Chondrocyte (in vitro differentiated cells): Measurements from ENCODE around the gene HSPA6. TPM values are rescaled to one million over a fixed set of nuclear protein-coding genes. Genes with fewer than 3 reads are reported as not detected.
"Not testable (repeated sequence)": the region's sequence is repeated elsewhere in the genome, so short reads cannot be mapped to it uniquely, and the experiment has no call there.

Source experiments
- DNase-seq: peaks from one replicate; pipeline ENCODE4 v3.0.0; 2021; ENCODE audit warnings: mixed read lengths, low spot score
- H3K27ac Mint-ChIP-seq: one replicate; pipeline ENCODE4 v1.8.0; 2021; ENCODE audit warnings: mild to moderate bottlenecking, moderate library complexity, mixed read lengths; ENCODE audit not compliant: unreplicated experiment
- H3K27me3 Mint-ChIP-seq: 2 replicates; pipeline ENCODE4 v1.8.0; 2021; ENCODE audit warnings: low read depth, mixed read lengths
- H3K36me3 Mint-ChIP-seq: 2 replicates; pipeline ENCODE4 v1.8.0; 2021; ENCODE audit warnings: low read depth, mixed read lengths
- H3K4me1 Mint-ChIP-seq: 2 replicates; pipeline ENCODE4 v1.8.0; 2021; ENCODE audit warnings: low read depth, mild to moderate bottlenecking, mixed read lengths
- H3K4me3 Mint-ChIP-seq: one replicate; pipeline ENCODE4 v1.8.0; 2021; ENCODE audit warnings: mild to moderate bottlenecking, moderate library complexity, mixed read lengths; ENCODE audit not compliant: unreplicated experiment
- H3K9me3 Mint-ChIP-seq: 2 replicates; pipeline ENCODE4 v1.8.0; 2021; ENCODE audit warnings: low read depth, mixed read lengths
- total RNA-seq: library from RNA; stranded (reverse); gene quantifications from 3 replicates; pipeline ENCODE4 v1.2.1, GENCODE V29; 2021
- TF ChIP-seq, protein P1 (sequence below): fragments of 200-600 bp; sonication (generic); IDR thresholded peaks from 2 replicates; pipeline ENCODE4 v1.5.0; 2021; ENCODE audit warnings: antibody characterized with exemption, mild to moderate bottlenecking, moderate library complexity

Gene HSPA6
- total RNA-seq, 1 donor from 2014 or later, result 0.75 TPM

DNA sequence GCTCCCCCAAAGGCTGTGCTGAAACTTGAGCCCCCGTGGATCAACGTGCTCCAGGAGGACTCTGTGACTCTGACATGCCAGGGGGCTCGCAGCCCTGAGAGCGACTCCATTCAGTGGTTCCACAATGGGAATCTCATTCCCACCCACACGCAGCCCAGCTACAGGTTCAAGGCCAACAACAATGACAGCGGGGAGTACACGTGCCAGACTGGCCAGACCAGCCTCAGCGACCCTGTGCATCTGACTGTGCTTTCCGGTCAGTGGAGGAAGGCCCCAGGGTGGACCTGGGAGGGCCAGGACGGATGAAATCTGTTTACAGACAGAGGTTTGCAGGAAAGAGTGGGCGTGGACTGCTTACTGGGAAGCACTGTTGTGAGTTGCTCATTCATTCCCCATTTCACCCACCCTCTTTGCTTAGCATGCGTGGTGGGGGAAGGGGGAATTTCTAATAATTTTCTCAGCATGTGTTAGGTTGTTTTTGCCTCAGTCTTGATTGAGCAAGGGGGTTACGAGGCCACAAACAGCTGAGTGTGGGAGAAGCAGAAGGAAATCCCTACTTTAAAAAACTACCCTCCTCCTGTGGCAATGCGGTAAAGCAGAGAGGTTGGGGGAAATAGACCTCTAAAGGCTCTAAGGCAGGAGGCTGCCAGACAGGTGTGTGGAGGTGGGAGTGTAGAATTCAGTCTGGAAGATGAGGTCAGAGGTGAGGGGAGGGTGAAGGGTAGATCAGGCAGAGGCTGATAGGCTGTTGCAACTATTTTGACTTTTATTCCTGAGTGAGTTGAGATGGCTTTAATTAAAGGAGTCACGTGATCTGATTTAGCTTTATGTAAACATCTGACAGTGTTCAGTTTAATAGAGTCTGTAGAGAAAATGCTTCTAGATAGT, 17.8 kb upstream of the HSPA6 start:
- Mint-ChIP-seq H3K27ac (no peak overlapping the region), H3K9me3 (no peaks in the 10 kb centered on the region), H3K27me3 (peaks cover 35% of the 10 kb centered on the region), H3K4me3 (no peak overlapping the region), H3K36me3 (no peaks in the 10 kb centered on the region), H3K4me1 (peaks cover 2% of the 10 kb centered on the region)
- TF ChIP-seq, protein P1, sequence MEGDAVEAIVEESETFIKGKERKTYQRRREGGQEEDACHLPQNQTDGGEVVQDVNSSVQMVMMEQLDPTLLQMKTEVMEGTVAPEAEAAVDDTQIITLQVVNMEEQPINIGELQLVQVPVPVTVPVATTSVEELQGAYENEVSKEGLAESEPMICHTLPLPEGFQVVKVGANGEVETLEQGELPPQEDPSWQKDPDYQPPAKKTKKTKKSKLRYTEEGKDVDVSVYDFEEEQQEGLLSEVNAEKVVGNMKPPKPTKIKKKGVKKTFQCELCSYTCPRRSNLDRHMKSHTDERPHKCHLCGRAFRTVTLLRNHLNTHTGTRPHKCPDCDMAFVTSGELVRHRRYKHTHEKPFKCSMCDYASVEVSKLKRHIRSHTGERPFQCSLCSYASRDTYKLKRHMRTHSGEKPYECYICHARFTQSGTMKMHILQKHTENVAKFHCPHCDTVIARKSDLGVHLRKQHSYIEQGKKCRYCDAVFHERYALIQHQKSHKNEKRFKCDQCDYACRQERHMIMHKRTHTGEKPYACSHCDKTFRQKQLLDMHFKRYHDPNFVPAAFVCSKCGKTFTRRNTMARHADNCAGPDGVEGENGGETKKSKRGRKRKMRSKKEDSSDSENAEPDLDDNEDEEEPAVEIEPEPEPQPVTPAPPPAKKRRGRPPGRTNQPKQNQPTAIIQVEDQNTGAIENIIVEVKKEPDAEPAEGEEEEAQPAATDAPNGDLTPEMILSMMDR, result no peak
- DNase-seq, result no peak

DNA sequence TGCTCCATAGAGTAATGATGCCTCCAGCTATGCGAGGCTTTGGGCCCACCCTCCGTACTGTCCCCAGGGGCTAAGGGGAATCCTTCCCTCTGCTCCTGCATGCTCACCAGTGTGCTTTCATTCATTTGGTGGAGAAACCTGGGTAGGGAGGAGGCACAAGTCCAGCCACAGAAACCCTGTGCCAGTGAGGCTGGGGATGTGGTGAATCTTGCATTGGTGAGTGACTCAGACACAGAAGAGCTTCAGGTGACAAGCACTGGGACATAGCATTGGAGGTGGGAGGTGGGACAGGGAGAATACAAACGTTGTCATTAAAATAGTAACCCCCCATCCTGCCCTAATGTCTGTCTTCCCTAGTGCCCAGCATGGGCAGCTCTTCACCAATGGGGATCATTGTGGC, 13.9 kb upstream of the HSPA6 start:
- TF ChIP-seq, protein P1, result no peak
- Mint-ChIP-seq H3K27me3 (peaks cover 13% of the 10 kb centered on the region), H3K36me3 (no peaks in the 10 kb centered on the region), H3K4me1 (peaks cover 14% of the 10 kb centered on the region), H3K9me3 (no peaks in the 10 kb centered on the region), H3K27ac (no peak overlapping the region), H3K4me3 (no peak overlapping the region)
- DNase-seq, result no peak

DNA sequence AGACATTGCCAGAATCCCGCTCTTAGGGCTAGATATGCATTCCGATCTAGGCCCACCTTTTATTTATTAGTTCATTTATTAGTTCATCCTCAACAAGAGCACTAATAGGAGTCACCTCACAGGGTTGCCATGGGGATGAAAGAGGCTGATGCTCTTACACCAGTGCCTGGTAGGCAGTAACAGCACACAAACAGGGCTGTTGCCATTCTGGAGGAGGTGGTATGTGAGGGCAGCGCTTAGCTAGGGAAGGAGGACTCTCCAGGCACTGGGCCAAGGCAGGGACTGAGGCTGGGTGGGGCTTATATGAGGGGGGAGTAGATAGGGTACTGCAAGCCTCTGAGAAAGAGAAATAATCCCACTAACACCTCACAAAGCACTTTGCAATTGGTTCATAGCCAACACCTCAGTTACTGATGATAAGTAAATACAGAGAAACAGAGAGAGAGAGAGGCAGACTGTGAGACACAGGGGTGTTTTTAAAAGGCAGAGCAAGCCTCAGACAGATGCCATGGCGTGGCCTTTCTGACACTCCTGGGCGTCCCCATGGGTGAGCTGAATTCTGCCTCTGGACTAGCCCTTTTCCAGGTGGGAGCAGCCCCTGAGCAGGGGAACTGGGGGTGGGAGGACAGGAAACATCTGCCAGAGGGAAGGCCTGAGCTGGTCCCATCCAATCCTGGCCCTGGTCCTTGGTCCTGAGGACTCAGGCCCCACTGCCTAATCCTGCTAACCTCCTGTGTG, 13.2 kb upstream of the HSPA6 start:
- peaks cover 10% of the 10 kb centered on the region for H3K27me3 Mint-ChIP-seq
- peaks cover 15% of the 10 kb centered on the region for H3K4me1 Mint-ChIP-seq
- DNase-seq, result no peak
- no peaks in the 10 kb centered on the region for H3K36me3 Mint-ChIP-seq
- H3K27ac Mint-ChIP-seq, result no peak overlapping the region
- TF ChIP-seq, protein P1, result no peak
- no peak overlapping the region for H3K4me3 Mint-ChIP-seq
- H3K9me3 Mint-ChIP-seq, result no peaks in the 10 kb centered on the region

DNA sequence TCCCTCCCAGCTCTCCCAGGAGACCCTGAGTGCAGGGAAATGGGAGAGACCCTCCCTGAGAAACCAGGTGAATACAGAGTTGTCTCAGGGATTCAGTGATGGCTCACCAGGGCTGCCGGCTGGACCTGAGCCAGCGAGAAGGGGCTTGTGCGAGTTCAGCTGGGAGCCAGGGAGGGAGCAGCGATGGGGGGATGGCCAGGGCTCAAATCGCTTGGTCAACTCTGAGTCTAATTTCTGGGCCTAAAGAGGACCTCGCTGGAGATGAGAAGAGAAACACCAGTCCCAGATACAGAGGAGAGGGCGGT, 12.6 kb upstream of the HSPA6 start:
- TF ChIP-seq, protein P1, result no peak
- DNase-seq, result no peak
- H3K36me3 Mint-ChIP-seq, result no peaks in the 10 kb centered on the region
- H3K27me3 Mint-ChIP-seq, result peaks cover 5% of the 10 kb centered on the region
- no peak overlapping the region for H3K27ac Mint-ChIP-seq
- no peaks in the 10 kb centered on the region for H3K9me3 Mint-ChIP-seq
- H3K4me3 Mint-ChIP-seq, result no peak overlapping the region
- H3K4me1 Mint-ChIP-seq, result peaks cover 15% of the 10 kb centered on the region

DNA sequence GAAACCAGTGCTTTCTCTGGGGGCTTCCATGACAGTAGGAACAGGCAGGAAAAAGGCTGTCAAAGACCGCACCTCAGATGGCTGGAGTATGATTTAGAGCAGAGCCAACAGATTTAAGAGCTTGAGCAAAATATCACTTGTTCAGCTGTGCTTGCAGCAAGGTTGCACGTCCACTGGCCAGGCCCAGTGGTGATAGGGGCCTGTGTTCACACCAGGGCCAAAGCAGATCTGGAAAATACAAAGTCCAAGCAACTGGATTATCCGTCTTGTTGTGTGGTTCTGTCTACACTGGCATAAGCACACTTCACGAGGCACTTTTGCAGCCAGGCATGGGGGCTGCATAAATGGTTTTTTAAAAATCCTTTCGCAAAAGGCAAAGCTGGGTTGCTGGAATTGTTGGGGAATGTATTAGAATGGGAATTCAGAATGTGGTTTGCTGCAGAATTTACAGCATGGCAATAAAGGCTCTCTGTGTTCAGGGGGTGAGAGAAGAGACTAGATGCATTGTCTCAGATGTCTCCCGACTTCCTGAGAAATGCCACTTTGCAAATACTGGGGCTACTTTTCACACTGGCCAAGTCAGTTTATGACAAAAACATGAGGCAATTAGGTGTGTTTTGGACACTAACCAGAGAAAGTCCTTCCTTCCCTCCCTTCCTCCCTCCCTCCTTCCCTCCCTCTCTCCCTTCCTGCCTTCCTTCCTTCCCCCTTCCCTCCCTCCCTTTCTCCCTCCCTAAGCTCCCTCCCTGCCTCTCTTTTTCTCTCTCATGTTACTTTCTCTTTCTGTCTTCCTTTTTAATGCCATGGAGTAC, 11.5 kb upstream of the HSPA6 start:
- H3K9me3 Mint-ChIP-seq, H3K36me3 Mint-ChIP-seq, H3K27me3 Mint-ChIP-seq, H3K4me3 Mint-ChIP-seq, H3K27ac Mint-ChIP-seq, DNase-seq: not testable (repeated sequence)
- H3K4me1 Mint-ChIP-seq, result peaks cover 15% of the 10 kb centered on the region

DNA sequence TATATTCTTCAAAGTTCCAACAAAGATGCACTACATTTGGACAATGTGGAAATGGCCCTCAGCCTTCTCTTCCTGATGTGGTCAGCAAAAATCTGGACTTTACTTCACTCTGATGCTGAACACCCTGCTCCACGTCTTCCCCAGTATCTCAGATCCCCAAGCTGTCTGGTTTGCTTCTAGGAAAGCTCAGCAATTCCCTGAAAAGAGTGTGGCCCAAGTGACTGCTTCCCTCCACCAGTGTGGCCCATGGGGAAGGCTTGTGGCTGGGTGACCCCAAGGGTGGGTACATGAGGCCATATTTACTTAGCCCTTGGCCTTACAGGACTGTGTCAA, 10.9 kb upstream of the HSPA6 start:
- H3K4me3 Mint-ChIP-seq, H3K9me3 Mint-ChIP-seq, H3K36me3 Mint-ChIP-seq, H3K27me3 Mint-ChIP-seq, H3K27ac Mint-ChIP-seq, DNase-seq: not testable (repeated sequence)
- H3K4me1 Mint-ChIP-seq, result peaks cover 15% of the 10 kb centered on the region

DNA sequence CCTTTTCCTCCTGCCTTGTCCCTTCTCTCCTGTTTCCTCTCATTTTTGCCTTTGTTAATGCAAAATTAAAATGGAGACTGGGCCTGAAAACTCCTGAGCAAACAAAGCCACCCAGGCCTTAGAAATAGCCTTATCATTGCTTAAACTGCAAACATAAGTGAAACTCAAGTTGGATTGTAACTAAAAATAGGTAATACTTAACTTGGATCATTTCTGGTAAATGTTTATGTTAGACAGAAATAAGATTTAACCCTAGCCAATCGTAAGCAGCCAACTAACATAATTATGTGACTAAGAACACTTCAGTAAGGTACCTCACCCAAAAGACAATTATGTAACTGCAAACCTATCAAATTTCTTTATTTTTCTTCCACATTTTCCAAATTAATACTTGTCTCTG, 10.4 kb upstream of the HSPA6 start:
- H3K4me1 Mint-ChIP-seq, result peaks cover 15% of the 10 kb centered on the region
- not testable (repeated sequence) for H3K9me3 Mint-ChIP-seq, H3K27me3 Mint-ChIP-seq, DNase-seq, H3K4me3 Mint-ChIP-seq, H3K36me3 Mint-ChIP-seq
- peak overlapping the region; percentile 83 for H3K27ac Mint-ChIP-seq

DNA sequence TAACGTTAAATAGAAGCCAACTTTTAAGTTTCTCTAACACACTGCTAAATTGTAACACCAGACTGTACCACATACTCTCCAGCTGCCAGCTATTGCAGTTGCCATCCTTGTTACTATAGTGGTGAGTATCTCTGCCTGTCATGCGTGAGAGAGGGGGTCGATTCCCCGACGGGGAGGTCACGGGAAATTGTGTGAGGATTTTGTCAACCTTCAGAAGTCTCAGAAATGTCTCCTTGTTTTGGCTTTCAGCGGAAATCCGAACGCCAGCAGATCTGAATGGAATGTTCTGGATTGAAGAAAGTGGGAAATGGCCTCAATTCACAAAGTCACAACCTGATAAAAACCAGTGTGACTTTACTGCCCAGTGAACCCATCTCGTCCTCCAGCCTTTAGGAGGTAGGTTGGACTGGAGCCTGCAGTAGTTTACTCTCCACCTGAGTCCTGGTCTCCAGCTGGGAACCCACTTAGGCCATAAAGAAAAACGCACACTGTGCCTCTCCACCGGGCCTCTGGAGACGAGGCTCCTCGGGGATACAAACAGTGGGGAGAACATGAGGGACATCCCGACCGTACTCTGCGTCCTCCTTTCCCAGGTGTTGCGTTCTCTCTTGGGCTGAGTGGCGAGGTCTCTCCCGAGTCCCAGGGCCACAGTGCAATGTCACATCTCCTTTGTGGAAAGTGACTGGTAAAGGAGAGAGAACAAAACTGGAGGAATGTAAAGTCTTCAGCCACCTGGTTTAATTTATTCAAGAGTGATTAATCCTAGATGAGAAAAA, 1.1 kb upstream of the HSPA6 start:
- H3K36me3 Mint-ChIP-seq, H3K9me3 Mint-ChIP-seq, H3K4me1 Mint-ChIP-seq, DNase-seq: not testable (repeated sequence)
- Mint-ChIP-seq H3K27me3 (peaks cover 18% of the 10 kb centered on the region), H3K4me3 (peak overlapping the region; percentile 83), H3K27ac (peak overlapping the region; percentile 83)
